AG04449 (cell line): ENCODE results near the gene RANBP17.
"Not testable (repeated sequence)": the region's sequence is repeated elsewhere in the genome, so short reads cannot be mapped to it uniquely, and the experiment has no call there.

Source experiments
- CTCF ChIA-PET: fragments of 350-600 bp; formaldehyde crosslinking; extraction: SDS; loops from one replicate; lab custom pipeline; 2021; ENCODE audit warnings: antibody characterized with exemption; lab: Yijun Ruan, JAX
- POLR2A ChIA-PET: fragments of 400-600, 350-600 bp; formaldehyde crosslinking; extraction: SDS; loops from one replicate; lab custom pipeline; 2020; ENCODE audit warnings: antibody characterized with exemption, inconsistent platforms; lab: Yijun Ruan, JAX
- DNase-seq: peaks from one replicate; pipeline ENCODE4 v3.0.0-alpha.2; 2010; ENCODE audit warnings: low read depth, low spot score
- H3K4me3 ChIP-seq: 2 replicates; pipeline ENCODE4 v1.5.1; 2011; ENCODE audit warnings: low read depth, mild to moderate bottlenecking, control low read depth, low read length
- TF ChIP-seq, protein P1 (sequence below): IDR thresholded peaks from one replicate; pipeline ENCODE4 v1.5.1; 2011; ENCODE audit warnings: mild to moderate bottlenecking, moderate library complexity, low read length, control low read depth, inconsistent platforms; ENCODE audit not compliant: insufficient read depth; ENCODE audit errors: missing control alignments

Gene RANBP17

DNA sequence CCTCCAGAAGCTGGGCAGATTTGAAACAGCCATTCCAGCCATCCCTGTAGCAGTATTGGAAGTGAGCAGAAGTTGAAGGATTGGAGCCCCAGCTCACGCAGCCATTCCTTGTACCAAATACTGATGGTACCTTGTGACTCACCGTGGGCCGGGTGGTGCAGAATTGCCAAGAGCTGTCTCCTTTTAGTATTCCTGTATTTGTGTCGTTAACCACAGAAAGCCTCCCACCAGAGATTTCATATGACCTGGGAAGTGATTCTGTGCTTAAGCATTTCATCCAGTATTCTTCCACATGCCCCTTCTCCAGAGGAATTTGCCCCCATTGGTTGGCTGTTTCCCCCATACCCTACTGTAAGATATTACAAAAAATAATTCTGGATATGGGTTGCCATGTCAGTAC, 429.6 kb downstream of the RANBP17 start:
- POLR2A ChIA-PET = no interaction called here
- CTCF ChIA-PET = interaction anchor here (0.9 to 2.0 kb wide), 3 partner anchors 15 to 46 kb away, joined by 3 to 5 read pairs (median 4); no protein-coding TSS in a partner anchor
- TF ChIP-seq, protein P1, sequence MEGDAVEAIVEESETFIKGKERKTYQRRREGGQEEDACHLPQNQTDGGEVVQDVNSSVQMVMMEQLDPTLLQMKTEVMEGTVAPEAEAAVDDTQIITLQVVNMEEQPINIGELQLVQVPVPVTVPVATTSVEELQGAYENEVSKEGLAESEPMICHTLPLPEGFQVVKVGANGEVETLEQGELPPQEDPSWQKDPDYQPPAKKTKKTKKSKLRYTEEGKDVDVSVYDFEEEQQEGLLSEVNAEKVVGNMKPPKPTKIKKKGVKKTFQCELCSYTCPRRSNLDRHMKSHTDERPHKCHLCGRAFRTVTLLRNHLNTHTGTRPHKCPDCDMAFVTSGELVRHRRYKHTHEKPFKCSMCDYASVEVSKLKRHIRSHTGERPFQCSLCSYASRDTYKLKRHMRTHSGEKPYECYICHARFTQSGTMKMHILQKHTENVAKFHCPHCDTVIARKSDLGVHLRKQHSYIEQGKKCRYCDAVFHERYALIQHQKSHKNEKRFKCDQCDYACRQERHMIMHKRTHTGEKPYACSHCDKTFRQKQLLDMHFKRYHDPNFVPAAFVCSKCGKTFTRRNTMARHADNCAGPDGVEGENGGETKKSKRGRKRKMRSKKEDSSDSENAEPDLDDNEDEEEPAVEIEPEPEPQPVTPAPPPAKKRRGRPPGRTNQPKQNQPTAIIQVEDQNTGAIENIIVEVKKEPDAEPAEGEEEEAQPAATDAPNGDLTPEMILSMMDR = no peak
- no peak for DNase-seq
- H3K4me3 ChIP-seq = no peak overlapping the region

DNA sequence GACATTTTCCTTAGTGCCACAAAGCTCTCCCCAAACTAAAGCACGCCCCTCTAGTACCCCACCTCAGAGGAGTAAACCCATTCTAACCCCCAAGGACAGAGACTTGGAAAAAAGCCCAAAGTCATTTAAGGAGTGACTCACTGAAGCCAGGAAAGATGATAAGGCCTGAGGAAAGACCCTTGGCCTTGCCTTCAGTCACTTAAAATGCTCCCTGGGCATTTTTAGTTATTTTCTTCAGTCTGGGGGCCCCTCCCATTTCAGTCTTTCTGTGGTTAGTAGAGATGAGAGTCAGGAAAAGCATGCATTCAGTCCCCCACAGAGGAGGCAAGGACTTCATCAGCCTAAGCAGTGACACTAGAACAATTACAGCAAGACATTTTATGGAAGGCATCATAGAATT, 433.5 kb downstream of the RANBP17 start:
- ChIA-PET POLR2A (no interaction called here), CTCF (interaction anchor here (1.1 kb wide), 1 partner anchor 83 kb away, joined by 3 read pairs; no protein-coding TSS in a partner anchor)
- TF ChIP-seq, protein P1 = no peak
- H3K4me3 ChIP-seq = no peak overlapping the region
- no peak for DNase-seq

- CTCF ChIA-PET = interaction anchor here (1.1 kb wide), 1 partner anchor 83 kb away, joined by 3 read pairs; no protein-coding TSS in a partner anchor
- no peak overlapping the region for H3K4me3 ChIP-seq
- TF ChIP-seq, protein P1 = no peak
- DNase-seq = no peak
- POLR2A ChIA-PET = no interaction called here
These were observed 434.0 kb downstream of the RANBP17 start for GRCh38 chr5:171295801-171296200.

DNA sequence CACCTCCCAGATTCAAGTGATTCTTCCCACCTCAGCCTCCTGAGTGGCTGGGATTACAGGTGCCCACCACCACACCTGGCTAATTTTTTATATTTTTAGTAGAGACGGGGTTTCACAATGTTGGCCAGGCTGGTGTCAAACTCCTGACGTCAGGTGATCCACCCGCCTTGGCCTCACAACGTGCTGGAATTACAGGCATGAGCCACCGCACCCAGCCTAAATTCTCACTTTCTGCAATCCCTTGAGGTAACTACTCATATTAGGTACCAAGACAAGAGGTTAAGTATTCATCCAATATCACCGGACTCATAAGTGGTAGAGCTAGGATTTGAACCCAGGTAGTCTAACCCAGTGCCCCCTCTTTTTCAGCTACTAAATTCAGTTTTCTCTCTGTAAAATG, 436.1 kb downstream of the RANBP17 start:
- POLR2A ChIA-PET, H3K4me3 ChIP-seq, DNase-seq: not testable (repeated sequence)
- CTCF ChIA-PET = interaction anchor here (1.0 kb wide), 1 partner anchor 40 kb away, joined by 3 read pairs; no protein-coding TSS in a partner anchor

DNA sequence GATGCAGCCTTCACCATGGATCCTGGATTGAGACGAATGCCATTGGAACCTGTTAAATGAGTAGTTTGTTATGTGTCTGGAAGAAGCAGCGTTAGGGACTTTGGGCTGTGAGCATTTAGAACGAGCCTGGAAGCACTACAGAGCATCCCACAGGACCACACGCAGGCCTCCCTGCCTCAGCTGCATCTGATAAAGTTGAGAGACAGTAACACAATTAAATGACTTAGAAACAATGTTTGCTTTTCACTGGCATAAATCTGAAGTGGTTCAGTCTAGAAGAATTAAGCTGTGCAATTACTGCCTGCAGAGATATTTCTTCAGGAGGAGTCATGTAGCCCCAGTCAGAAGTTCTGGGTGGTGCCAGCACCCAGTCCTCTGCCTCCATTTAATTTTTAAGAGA, 437.4 kb downstream of the RANBP17 start:
- H3K4me3 ChIP-seq = no peak overlapping the region
- ChIA-PET CTCF (interaction anchor here (1.2 kb wide), 1 partner anchor 92 kb away, joined by 3 read pairs; no protein-coding TSS in a partner anchor), POLR2A (no interaction called here)
- no peak for DNase-seq
- TF ChIP-seq, protein P1 = no peak

DNA sequence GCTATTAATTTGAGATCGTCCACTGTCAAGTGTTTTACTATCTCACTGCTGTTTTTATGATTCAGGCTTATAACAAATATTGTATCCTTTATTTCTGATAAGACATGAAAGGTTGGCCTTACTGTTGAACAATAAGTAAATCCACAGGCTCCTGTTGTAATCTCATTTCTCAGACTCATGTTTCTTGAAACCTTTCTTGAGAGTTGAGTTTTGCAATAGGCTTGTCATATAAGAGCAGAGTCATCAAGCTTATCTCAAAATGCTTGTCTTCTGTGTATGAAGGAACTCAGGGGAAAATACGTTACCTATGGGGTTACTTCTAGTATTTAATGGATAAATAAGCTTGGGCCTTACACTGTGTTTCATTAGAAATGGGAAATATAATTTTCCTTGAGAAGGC, 438.0 kb downstream of the RANBP17 start:
- CTCF ChIA-PET = interaction anchor here (1.2 to 1.3 kb wide), 2 partner anchors 43 to 92 kb away, joined by 3 read pairs; no protein-coding TSS in a partner anchor
- no peak overlapping the region for H3K4me3 ChIP-seq
- DNase-seq = no peak
- POLR2A ChIA-PET = no interaction called here
- TF ChIP-seq, protein P1 = no peak

DNA sequence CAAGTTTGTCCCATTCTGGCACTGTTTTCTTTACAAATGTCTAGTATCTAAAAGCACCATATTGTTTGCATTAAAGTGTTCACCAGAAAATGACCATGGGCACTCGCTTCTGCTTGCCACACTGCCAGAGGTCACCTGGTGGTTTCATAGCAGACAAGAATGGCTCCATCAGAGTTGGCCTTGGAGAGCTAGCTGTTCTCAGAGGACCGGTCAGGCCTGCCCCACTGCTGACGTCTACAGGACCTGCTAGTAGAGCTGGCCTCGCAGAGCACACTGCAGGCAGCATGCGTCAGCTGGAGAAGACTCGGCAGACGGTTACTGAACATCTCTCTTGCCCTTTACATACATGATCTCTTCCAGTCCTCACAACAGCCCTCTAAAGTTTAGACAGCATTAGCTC, 438.5 kb downstream of the RANBP17 start:
- no peak for DNase-seq
- TF ChIP-seq, protein P1 = no peak
- POLR2A ChIA-PET = no interaction called here
- no peak overlapping the region for H3K4me3 ChIP-seq
- CTCF ChIA-PET = interaction anchor here (1.2 to 1.3 kb wide), 2 partner anchors 42 to 93 kb away, joined by 3 read pairs; no protein-coding TSS in a partner anchor
